Testis (tissue), 3 donors: ENCODE measurements around the gene KIF6. TPM values are rescaled to one million over a fixed set of nuclear protein-coding genes. Genes with fewer than 3 reads are reported as not detected.

ENCODE experiments used
- DNase-seq: peaks from one replicate; pipeline ENCODE4 v3.0.0-alpha.2; 2019
- H3K27ac ChIP-seq, 2 donors: fragments of 200-600 bp; sonication (generic); one replicate each; pipeline ENCODE4 v1.5.1; 2019
- H3K27me3 ChIP-seq: fragments of 200-600 bp; sonication (generic); one replicate; pipeline ENCODE4 v1.5.1; 2019
- H3K36me3 ChIP-seq: fragments of 200-600 bp; sonication (generic); one replicate; pipeline ENCODE4 v1.5.1; 2017; ENCODE audit warnings: low read depth; ENCODE audit errors: missing control alignments
- H3K4me1 ChIP-seq: fragments of 200-600 bp; sonication (generic); one replicate; pipeline ENCODE4 v1.5.1; 2019
- H3K4me3 ChIP-seq, 2 donors: fragments of 200-600 bp; sonication (generic); one replicate each; pipeline ENCODE4 v1.5.1; 2017 to 2019
- H3K9me3 ChIP-seq: fragments of 200-600 bp; sonication (generic); one replicate; pipeline ENCODE4 v1.5.1; 2017
- CTCF ChIP-seq, 3 experiments: fragments of 450-650 bp in 2 of 3; fragments of 200-600 bp in 1 of 3; sonication (generic) in 1 of 3; IDR thresholded peaks; one replicate each; pipeline ENCODE4 v1.5.1; 2016 to 2019; ENCODE audit warnings: antibody characterized with exemption in 3 of 3, mild to moderate bottlenecking in 2 of 3, moderate library complexity in 1 of 3
- POLR2A ChIP-seq: fragments of 450-650 bp; IDR thresholded peaks from one replicate; pipeline ENCODE4 v1.6.1; 2017; ENCODE audit warnings: antibody characterized with exemption, mild to moderate bottlenecking, moderate library complexity
- WGBS, 2 donors: methylation state at CpG; one replicate each; pipeline ENCODE4 v1.1.5; 2018; 5-methylcytosine and 5-hydroxymethylcytosine counted together
- intact Hi-C: fragments of 100-400 bp; cut with DNase I; formaldehyde crosslinking; loops from one replicate; pipeline ENCODE4 v1.15.1; 2023; ENCODE audit warnings: low total_unique reads
- polyA plus RNA-seq: library from polyadenylated mRNA; stranded (reverse); fragments of 350-450 nt; fragmentation: Illumina TruSeq; extraction: RNeasy Lipid Tissue Mini Kit (QIAGEN cat#74804); gene quantifications from one replicate; pipeline ENCODE4 v1.2.3, GENCODE V29; 2014; ENCODE audit warnings: low read depth, low replicate concordance; ENCODE audit not compliant: insufficient read depth
- total RNA-seq, 2 donors: library from RNA; depleted of rRNA; stranded (reverse); fragments of >200 nt; gene quantifications; one replicate each; pipeline ENCODE4 v1.2.3, GENCODE V29; 2016

The KIF6 gene
- total and polyA plus RNA-seq, 3 donors from 2014 or later, result 4.2 to 12.0 (median 6.3) TPM

GRCh38 chr6:39499053-39499452, 226.2 kb downstream of the KIF6 start:
- no peak overlapping the region for H3K4me3 ChIP-seq
- H3K36me3 ChIP-seq, result no peaks in the 10 kb centered on the region
- DNase-seq, result no peak
- H3K4me1 ChIP-seq, result no peaks in the 10 kb centered on the region
- intact Hi-C loops, result no loop called here
- no peaks in the 10 kb centered on the region for H3K9me3 ChIP-seq
- TF ChIP-seq CTCF (IDR thresholded peaks at IDR 0.05) (no peak), POLR2A (no peak)
- H3K27ac ChIP-seq, result no peak overlapping the region
- H3K27me3 ChIP-seq, result no peaks in the 10 kb centered on the region

GRCh38 chr6:39498096-39498495, 227.1 kb downstream of the KIF6 start:
- intact Hi-C loops, result no loop called here
- Histone ChIP-seq H3K9me3 (no peaks in the 10 kb centered on the region), H3K27ac (no peak overlapping the region), H3K27me3 (no peaks in the 10 kb centered on the region), H3K36me3 (no peaks in the 10 kb centered on the region), H3K4me1 (no peaks in the 10 kb centered on the region), H3K4me3 (no peak overlapping the region)
- no peak for DNase-seq
- WGBS, 2 donors, result 75 to 82% methylated on average over 2 of the region's 2 CpGs
- no peak for TF ChIP-seq POLR2A

GRCh38 chr6:39496915-39497314, 228.3 kb downstream of the KIF6 start:
- WGBS, 2 donors, result 42 to 43% methylated on average over 6 of the region's 6 CpGs
- Histone ChIP-seq H3K4me1 (no peaks in the 10 kb centered on the region), H3K36me3 (no peaks in the 10 kb centered on the region), H3K27me3 (no peaks in the 10 kb centered on the region), H3K9me3 (no peaks in the 10 kb centered on the region), H3K27ac (no peak overlapping the region), H3K4me3 (no peak overlapping the region)
- intact Hi-C loops, result no loop called here
- DNase-seq, result peak; percentile 21
- no peak for TF ChIP-seq POLR2A
- no peak for TF ChIP-seq CTCF (IDR thresholded peaks at IDR 0.05)

- intact Hi-C loops, result no loop called here
- Histone ChIP-seq H3K9me3 (no peaks in the 10 kb centered on the region), H3K27me3 (no peaks in the 10 kb centered on the region), H3K4me3 (no peak overlapping the region), H3K27ac (no peak overlapping the region), H3K4me1 (no peaks in the 10 kb centered on the region), H3K36me3 (no peaks in the 10 kb centered on the region)
- 68 to 80% methylated on average over 2 of the region's 2 CpGs for WGBS, 2 donors
- no peak for TF ChIP-seq CTCF (IDR thresholded peaks at IDR 0.05)
- TF ChIP-seq POLR2A, result no peak
- DNase-seq, result no peak
Observed at GRCh38 chr6:39496456-39496855, 228.8 kb downstream of the KIF6 start.

- no peak overlapping the region for H3K27ac ChIP-seq
- H3K36me3 ChIP-seq, result no peaks in the 10 kb centered on the region
- intact Hi-C loops, result no loop called here
- DNase-seq, result no peak
- WGBS, 2 donors, result 84 to 88% methylated on average over 3 of the region's 3 CpGs
- H3K9me3 ChIP-seq, result no peaks in the 10 kb centered on the region
- no peak overlapping the region for H3K4me3 ChIP-seq
- H3K27me3 ChIP-seq, result no peaks in the 10 kb centered on the region
- no peaks in the 10 kb centered on the region for H3K4me1 ChIP-seq
- no peak for TF ChIP-seq CTCF (IDR thresholded peaks at IDR 0.05)
- TF ChIP-seq POLR2A, result no peak
Observed at GRCh38 chr6:39495640-39496039, 229.6 kb downstream of the KIF6 start.
